Stimulated activated CD4-positive, alpha-beta T cell treated with anti-CD3 and anti-CD28 coated beads, Interleukin-4, amount 100 ng/mL, for 48 hours (primary cell): ENCODE measurements around the gene TEX26.
"Not testable (repeated sequence)": the region's sequence is repeated elsewhere in the genome, so short reads cannot be mapped to it uniquely, and the experiment has no call there.

Source experiments
- DNase-seq, 2 donors: peaks; one replicate each; pipeline ENCODE4 v3.0.0-alpha.2; 2020; ENCODE audit warnings: low read depth in 2 of 2

TEX26 gene

GRCh38 chr13:30918662-30919405 is 13.6 kb upstream of the TEX26 start:
- DNase-seq, result no peak

- DNase-seq, result no peak
Observed at GRCh38 chr13:30920162-30920909, 12.1 kb upstream of the TEX26 start.

GRCh38 chr13:30923418-30923817 is 9.0 kb upstream of the TEX26 start:
- DNase-seq, result no peak

- no peak for DNase-seq
Observed at GRCh38 chr13:30924721-30925120, 7.7 kb upstream of the TEX26 start.

GRCh38 chr13:30925429-30925828 is 7.0 kb upstream of the TEX26 start:
- no peak for DNase-seq

- DNase-seq, result no peak
Observed at GRCh38 chr13:30926781-30927180, 5.7 kb upstream of the TEX26 start.

GRCh38 chr13:30927188-30927587 is 5.3 kb upstream of the TEX26 start:
- DNase-seq, result not testable (repeated sequence)

- no peak for DNase-seq
Observed at GRCh38 chr13:30927595-30927994, 4.9 kb upstream of the TEX26 start.

- DNase-seq, result no peak
Observed at GRCh38 chr13:30928978-30929377, 3.5 kb upstream of the TEX26 start.

GRCh38 chr13:30933354-30933670 is 856 bp downstream of the TEX26 start:
- DNase-seq, result no peak

- no peak for DNase-seq
Observed at GRCh38 chr13:30934381-30934780, 1.9 kb downstream of the TEX26 start.

GRCh38 chr13:30934803-30935202 is 2.3 kb downstream of the TEX26 start:
- no peak for DNase-seq

- DNase-seq, result no peak
Observed at GRCh38 chr13:30936971-30937370, 4.5 kb downstream of the TEX26 start.

- no peak for DNase-seq
Observed at GRCh38 chr13:30943881-30944280, 11.4 kb downstream of the TEX26 start.

- no peak for DNase-seq
Observed at GRCh38 chr13:30957258-30957943, 24.9 kb downstream of the TEX26 start.

GRCh38 chr13:30959678-30960077 is 27.2 kb downstream of the TEX26 start:
- DNase-seq, result no peak

- no peak for DNase-seq
Observed at GRCh38 chr13:30963791-30964190, 31.3 kb downstream of the TEX26 start.

GRCh38 chr13:30965380-30965779 is 32.9 kb downstream of the TEX26 start:
- DNase-seq, result no peak

- no peak for DNase-seq
Observed at GRCh38 chr13:30966101-30966500, 33.6 kb downstream of the TEX26 start.

- DNase-seq, result no peak
Observed at GRCh38 chr13:30968846-30969245, 36.4 kb downstream of the TEX26 start.

GRCh38 chr13:30971575-30971974 is 39.1 kb downstream of the TEX26 start:
- no peak for DNase-seq

GRCh38 chr13:30972888-30973377 is 40.5 kb downstream of the TEX26 start:
- DNase-seq, result no peak

- no peak for DNase-seq
Observed at GRCh38 chr13:30974350-30974749, 41.9 kb downstream of the TEX26 start.
